COLO668 (cell line): ENCODE data around the gene NUTF2.
"Not testable (repeated sequence)": the region's sequence is repeated elsewhere in the genome, so short reads cannot be mapped to it uniquely, and the experiment has no call there.

Experiments used
- DNase-seq: peaks from one replicate; lab custom pipeline; 2025; ENCODE audit not compliant: unreplicated experiment; lab: John Stamatoyannopoulos, UW

NUTF2 gene

DNA sequence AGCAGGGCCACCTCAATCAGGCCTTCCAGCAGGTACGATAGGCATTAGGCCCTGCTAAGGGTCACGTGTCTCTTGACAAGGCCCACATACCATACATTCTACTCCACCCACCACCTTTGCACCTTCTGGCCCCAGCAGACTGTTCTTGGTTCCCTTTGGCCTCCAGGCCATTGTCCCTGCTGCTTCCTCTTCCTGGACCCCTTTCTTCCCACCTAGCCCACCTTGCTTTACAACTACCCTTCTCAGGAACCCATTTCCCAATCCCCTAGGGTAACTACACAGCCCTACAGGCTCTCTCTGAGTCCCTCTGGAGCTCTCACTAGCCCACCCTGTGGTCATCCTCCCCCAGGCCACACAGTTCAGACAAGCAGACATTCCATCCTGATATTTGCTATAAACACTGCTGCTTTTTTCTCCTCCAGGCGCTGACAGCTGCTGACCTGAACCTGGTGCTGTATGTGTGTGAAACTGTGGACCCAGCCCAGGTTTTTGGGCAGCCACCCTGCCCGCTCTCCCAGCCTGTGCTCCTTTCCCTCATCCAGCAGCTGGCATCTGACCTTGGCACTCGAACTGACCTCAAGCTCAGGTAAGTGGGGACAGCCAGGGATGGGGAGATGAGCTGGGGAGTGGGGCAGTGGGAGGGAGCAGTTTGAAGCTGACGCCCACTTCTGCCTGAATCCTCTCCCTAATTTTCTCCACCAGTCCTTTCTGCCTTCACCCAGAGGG, 36.6 kb downstream of the NUTF2 start:
- no peak for DNase-seq

DNA sequence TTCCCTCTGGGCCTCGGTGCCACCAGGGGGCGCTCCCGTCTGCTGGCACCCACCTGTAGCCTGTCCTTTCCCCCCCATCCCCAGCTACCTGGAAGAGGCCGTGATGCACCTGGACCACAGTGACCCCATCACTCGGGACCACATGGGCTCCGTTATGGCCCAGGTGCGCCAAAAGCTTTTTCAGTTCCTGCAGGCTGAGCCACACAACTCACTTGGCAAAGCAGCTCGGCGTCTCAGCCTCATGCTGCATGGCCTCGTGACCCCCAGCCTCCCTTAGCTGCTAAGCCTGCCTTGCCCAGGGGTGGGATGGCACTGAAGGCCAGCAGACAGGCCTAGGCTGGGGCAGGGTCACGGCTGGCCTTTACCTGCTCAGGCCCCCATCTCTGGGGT, 37.1 kb downstream of the NUTF2 start:
- peak; percentile 71 for DNase-seq

DNA sequence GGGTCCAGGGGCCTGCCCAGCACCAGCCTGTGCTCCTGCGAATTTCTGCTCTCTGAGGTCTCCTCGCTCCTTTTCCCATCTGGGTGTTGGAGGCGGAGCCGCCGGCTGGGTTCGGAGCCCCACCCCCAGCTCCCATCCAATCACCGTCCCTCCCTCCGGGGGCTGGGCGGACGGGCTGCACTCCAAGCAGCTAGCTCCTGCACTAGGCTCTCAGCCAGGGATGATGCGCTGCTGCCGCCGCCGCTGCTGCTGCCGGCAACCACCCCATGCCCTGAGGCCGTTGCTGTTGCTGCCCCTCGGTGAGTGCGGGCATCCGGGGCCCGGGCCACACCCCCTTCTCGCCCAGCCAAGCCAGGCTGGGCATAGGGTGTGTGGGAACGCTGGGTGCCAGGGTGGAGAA, 38.0 kb downstream of the NUTF2 start, which contains the start of gene NRN1L:
Gene NRN1L (plus strand): TSS at position 202 of the 400 bp plus-strand sequence. CDS start 19 bp downstream, at position 221.
- no peak for DNase-seq

DNA sequence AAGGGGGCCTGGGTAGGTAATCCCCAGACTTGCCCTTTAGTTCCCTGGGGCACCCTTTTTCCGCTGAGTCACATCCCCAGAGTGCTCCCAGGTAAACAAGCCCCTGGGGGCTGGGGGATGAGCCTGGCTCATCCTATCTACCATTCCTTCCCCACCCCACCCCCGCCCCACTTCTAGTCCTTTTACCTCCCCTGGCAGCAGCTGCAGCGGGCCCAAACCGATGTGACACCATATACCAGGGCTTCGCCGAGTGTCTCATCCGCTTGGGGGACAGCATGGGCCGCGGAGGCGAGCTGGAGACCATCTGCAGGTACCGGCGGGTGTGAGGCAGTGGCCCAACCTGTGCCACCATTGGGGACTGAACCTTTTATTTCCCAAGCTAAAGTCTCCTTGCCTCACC, 38.8 kb downstream of the NUTF2 start:
- DNase-seq: no peak

DNA sequence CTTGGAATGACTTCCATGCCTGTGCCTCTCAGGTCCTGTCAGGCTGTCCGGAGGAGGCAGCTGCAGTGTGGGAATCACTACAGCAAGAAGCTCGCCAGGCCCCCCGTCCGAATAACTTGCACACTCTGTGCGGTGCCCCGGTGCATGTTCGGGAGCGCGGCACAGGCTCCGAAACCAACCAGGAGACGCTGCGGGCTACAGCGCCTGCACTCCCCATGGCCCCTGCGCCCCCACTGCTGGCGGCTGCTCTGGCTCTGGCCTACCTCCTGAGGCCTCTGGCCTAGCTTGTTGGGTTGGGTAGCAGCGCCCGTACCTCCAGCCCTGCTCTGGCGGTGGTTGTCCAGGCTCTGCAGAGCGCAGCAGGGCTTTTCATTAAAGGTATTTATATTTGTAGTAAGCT, 39.2 kb downstream of the NUTF2 start:
- DNase-seq: no peak

DNA sequence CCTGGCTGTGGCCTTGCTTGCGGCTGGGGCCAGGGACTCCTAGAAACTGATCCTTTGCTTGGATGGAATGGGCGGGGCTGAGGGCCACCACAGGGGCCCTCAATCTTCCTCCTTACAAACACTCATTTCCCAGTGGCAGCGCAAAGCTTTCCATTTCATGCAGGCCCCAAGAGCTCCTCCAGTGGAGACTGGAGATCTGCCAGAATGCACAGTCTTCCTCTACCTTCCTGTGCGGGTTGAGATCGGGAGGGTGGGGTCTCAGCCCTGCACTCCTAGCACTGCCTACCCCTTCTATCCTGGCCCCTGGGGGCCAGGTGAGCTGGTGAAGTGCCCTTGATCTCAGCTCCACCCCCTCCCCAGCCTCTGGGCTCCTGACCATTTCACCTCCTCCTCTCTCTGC, 39.7 kb downstream of the NUTF2 start:
- DNase-seq: no peak

DNA sequence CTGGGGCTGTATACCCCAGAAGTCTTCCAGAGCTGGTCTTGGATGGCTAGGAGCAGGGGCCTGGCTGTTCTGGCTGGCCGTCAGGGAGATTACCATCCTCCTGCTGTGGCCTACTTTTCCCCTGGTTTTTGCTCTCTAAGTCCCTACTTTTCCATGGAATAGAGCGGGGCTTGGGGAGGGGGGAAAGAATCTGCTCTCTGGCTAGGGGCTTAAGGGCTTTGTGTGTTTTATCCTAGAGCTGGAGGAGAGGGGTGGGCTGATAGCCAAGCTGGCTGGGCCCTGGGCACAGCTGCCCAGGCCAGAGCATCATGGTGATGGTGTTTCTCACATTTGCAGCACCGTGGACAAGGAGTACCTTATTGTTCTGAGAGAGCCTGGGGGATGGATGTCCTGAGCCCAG, 41.6 kb downstream of the NUTF2 start:
- no peak for DNase-seq

DNA sequence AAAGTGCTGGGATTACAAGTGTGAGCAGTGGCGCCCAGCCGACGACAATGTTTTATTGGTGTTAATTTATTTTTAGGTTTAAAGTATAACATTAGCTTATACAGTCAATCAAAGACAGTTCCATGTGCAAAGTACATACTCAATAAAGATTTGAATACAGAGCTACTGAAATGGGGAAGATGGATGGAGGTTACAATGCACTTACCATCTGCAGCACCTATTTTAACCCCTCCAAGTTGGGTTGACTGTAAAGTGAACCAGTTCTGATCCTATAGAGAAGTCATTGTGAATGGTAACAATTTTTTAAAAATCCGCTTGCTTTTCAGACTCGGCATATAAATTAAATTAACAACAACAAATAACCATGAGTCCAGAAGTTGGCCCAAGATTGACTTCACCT, 45.6 kb downstream of the NUTF2 start:
- no peak for DNase-seq

DNA sequence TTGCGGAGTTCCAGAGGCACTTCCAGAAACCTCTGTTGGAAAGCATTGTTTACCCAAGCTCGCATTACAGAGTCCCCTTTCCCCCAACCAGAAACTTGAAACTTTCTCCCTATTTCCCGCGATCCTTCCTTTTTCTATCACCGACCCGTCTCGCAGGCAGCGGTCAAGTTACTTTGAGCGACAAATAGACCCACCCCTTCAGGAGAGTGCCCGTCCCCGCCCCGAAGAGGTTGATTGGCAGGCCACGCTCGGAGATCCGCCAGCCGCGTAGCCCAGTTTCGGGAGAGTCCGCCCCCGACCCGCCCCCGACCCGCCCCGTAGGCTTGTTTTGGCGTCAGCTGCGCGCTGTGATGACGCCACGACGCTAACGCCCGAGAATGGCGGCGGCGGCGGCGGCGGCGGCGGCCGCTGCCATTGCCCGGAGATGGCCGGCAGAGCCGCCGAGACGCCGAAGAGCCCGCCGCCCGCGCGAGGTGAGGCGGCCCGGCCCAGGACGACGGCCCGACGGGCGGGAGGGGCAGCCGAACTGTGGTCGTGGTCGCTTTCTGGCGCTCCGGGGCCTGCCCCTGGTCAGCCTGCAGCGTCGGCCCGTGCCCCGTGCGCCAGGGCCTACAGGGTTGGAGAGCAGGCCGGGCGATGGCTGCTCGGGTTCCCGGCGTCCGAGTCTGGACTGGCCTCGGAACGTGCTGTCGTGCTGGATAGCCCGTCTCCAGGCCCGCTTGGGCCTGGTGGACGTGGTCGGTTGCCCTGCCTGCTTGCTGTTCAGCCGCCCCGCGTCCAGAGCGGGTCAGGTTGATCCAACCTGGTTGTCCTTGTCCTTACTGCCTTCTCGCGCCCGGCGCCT, 46.4 kb downstream of the NUTF2 start, which contains the start of gene PSKH1:
Gene PSKH1 (plus strand): TSS at position 356 of the 844 bp plus-strand sequence. CDS start 15,496 bp downstream, outside the sequence.
- peak; percentile 96 for DNase-seq

DNA sequence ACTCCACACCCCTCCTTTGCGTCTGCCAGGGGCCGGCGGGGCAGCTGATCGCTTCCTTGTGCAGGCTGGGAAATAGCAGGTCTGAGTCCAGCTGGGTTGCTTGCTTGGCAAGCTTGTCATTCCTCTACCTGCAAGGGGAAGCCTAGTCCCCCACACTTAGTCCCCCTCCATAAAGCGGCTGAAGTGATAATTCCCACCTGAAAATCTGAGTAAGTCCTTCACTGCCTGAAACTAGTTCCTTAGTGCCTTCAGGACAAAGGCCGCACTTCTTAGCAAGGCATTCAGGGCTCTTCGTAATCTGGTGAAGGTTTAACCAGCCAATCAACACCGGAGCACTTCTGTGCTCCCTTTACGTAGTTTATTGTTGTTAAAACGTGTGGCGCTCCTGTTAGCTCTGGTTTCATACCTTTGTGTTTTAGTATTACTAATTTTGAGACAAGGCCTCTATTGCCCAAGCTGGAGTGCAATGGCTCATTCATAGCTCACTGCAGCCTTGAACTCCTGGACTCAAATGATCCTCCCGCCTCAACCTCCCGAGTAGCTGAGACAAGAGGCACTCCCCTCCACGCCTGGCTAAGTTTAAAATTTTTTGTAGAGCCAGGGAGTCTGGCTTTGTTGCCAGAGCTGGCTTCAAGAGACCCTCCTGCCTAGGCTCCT, 47.1 kb downstream of the NUTF2 start:
- DNase-seq: no peak

DNA sequence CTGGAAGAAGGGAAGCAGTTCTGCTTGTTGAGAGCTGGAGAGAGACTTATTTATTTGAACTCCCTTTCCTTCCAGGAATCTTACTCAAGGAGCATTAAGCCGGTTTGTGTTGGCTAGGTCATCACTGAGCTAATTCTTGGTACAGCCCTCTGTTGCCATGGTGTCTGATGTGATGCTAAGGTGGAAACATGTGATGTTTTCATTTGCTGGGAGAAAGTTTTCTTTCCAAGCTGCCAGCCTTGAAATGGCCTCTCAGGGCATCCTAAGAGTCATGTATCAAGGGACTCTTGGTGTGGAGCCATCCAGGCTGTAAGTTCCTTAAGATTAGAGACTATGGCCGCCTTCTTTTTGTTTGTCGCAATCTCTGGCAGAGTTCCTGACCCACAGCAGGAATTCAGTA, 50.5 kb downstream of the NUTF2 start:
- no peak for DNase-seq

DNA sequence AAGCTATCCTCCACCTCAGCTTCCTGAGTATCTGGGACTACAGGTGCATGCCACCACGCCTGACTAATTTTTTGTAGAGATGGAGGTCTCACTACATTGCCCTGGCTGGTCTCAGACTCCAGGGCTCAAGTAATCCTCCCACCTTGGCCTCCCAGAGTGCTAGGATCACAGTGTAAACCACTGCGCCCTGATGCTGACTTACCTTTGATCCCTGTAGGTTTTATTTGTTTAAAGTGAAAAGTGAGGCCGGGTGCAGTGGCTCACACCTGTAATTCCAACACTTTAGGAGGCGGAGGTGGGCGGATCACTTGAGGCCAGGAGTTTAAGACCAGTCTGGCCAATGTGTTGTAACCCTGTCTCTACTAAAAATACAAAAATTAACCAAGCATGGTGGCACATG, 55.0 kb downstream of the NUTF2 start:
- DNase-seq: no peak

DNA sequence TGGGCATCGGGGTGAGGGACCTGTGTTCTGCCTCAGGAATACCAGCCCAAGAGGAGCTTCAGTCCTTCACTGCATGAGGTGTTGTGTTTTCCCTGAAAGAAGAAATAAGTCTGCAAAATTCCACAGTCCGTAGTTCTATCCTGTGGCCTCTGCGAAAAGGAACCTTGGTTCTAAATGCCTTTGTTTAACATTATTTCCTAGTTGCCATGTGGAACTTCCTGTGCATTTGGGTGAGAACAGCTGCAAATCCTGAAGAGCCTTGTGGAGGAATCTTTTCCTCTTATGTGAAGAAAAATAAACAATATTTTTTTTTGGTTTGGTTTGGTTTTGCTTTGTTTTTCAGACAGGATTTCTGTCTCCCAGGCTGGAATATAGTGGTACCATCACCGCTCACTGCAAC, 56.1 kb downstream of the NUTF2 start:
- no peak for DNase-seq

DNA sequence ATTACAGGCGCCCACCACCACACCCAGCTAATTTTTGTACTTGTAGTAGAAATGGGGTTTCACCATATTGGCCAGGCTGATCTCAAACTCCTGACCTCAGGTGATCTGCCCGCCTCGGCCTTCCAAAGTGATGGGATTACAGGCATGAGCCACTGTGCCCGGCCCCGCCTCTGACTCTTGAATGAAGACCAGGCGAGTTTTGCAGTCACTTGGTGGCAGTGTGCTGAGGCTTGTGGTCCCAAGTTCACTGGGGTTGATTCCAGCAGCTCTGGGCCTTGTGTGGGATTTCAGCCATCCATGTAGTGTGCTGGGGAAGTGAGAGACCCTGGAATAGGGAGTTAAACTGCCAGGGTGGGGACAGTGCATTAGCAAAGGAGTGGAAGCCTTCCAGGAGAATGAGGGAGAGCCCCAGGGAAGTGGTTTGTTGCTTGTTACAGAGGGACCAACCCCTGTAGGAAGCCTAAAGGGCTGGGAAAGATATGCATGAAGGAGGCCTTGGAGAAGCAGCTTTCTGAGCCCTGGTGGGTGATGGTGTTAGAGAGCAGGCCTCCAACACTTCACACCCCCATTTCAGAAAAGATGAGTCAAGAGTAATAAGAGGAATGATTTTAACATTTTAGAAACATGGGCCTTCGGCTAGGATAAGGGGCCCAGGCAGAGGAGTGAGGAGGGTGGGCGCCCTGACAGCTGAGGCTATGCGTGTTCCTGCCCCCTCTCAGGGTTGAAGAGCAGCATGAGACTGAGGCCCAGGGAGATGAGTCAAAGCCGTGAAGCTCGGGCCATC, 60.9 kb downstream of the NUTF2 start:
- no peak for DNase-seq

DNA sequence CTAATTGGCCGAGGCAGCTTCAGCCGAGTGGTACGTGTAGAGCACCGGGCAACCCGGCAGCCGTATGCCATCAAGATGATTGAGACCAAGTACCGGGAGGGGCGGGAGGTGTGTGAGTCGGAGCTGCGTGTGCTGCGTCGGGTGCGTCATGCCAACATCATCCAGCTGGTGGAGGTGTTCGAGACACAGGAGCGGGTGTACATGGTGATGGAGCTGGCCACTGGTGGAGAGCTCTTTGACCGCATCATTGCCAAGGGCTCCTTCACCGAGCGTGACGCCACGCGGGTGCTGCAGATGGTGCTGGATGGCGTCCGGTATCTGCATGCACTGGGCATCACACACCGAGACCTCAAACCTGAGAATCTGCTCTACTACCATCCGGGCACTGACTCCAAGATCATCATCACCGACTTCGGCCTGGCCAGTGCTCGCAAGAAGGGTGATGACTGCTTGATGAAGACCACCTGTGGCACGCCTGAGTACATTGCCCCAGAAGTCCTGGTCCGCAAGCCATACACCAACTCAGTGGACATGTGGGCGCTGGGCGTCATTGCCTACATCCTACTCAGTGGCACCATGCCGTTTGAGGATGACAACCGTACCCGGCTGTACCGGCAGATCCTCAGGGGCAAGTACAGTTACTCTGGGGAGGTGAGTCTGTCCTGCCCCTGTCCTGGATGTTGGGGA, 62.5 kb downstream of the NUTF2 start:
- DNase-seq: no peak

DNA sequence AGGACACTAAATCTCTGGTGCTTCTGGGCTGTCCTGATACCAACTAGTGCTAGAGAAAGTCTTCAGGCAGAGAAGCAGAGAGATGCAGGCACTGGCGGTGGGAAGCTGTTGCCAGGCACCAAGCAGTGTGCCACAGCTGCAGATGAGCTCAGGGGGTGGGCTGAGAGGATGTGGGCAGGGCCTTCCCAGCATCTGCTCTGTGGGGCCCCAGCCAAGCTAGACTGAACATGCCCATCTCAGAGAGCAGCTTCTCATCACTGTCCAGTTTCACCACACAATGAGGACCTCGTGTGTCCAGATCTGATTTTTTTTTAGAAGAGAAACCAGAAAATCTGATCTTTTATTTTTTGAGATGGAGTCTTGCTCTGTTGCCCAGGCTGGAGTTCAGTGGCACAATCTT, 63.4 kb downstream of the NUTF2 start:
- peak; percentile 33 for DNase-seq

DNA sequence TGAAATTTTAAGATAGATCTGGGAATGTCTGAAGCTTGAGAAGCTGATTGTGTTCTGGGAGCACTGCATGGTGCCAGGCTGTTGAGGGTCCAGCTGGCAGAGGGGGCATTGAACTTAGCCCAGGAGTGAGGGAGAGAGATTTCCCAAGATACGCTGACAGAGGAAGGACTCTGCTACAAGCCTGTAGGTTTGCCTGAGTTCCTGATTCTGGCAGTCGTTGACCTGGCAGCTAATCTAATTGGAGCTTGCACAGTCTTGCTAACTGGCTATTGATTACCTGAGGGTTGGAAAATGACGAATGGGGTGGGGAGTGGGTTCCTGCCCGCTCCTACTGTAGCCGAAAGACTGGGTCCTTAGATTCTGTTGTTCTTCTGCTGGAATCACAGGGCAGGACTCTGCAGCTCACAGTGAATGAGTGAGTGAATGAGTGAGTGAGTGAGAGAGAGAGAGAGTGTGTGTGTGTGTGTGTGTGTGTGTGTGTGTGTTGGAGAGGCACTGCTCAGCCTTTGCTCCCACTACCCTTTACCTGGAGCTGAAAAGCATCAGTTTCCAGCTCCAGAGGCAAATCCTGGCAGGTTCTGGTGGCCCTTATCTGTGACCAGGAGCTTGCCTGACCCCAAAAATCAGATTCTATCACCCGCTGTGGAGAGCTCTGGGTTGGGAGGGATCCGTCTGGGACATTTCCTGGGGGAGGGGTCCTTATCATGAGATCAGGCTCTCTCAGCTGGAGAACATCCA, 68.2 kb downstream of the NUTF2 start:
- DNase-seq: no peak

DNA sequence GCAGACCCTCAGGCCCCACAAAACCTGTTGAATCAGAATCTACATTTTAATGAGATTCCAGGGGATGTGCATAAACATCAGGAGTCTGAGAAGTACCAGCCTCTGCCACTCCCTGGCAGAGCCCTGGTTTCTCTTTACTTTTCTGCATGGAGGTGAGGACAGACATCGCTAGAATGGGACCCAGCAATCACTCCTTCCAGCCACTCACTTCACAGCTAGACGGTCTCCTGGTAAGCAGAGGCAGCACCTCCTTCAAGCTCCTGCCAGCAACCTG, 68.7 kb downstream of the NUTF2 start:
- not testable (repeated sequence) for DNase-seq

DNA sequence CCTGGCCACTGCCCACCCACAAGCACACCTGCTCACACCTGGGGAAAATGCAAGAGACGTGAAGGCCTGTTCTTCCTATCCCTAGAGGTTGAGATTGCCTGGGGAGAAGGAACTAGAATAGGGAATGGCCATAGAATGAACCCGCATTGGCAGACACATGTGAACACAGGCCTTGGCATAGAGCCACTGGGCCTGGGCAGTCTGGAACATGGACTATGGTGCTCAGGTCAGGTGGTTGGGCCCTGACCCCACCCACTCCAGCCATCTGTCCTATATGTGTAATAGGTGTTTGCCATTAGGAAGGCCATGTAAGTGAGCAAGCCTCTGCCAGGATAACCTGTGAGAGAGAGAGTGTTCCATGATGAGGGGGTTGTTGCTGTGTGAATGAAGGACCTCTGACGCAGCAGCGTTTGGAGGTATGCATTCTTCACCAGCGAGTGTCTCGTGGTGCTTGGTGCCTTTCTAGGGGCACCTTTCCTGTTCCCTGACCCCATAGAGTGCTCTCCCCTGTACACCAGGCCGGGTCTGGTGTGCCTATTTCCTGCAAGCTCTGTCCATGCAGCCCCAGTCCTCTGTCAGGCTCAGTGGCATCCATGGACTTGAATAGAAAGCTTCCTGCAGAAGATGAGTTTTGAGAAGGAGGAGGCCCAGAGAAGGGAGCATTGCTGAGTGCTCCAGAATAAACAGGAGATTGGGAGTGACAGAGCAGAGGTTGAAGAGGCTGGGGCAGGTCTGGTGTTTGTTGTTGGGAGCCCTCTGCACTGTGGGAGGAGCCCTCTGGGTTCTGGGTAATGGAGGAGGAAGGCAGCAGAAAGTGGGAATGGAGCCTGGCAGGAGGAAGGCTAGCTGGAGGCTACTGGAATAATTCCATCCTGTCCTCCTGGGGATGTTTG, 69.3 kb downstream of the NUTF2 start:
- DNase-seq: no peak
